Peyer's patch (tissue), 4 donors: ENCODE data around the gene ZBED5. TPM values are rescaled to one million over a fixed set of nuclear protein-coding genes. Genes with fewer than 3 reads are reported as not detected.
A peak's percentile ranks its signal among the peaks of the same experiment; 100 is the strongest.

ENCODE experiments used
- DNase-seq, 3 donors: peaks; one replicate each; pipeline ENCODE4 v3.0.0-alpha.2; 2017 to 2019
- H3K27ac ChIP-seq, 4 donors: fragments of 200-600 bp; sonication (generic); one replicate each; pipeline ENCODE4 v1.5.1; 2016 to 2019
- H3K27me3 ChIP-seq, 2 donors: fragments of 200-600 bp; sonication (generic); one replicate each; pipeline ENCODE4 v1.5.1; 2019
- H3K36me3 ChIP-seq, 3 donors: fragments of 200-600 bp; sonication (generic); one replicate each; pipeline ENCODE4 v1.5.1; 2016 to 2019
- H3K4me1 ChIP-seq, 4 donors: fragments of 200-600 bp; sonication (generic); one replicate each; pipeline ENCODE4 v1.5.1; 2016 to 2019
- H3K4me3 ChIP-seq, 4 donors: fragments of 200-600 bp; sonication (generic); 1 replicate in 3 of 4; 2 replicates in 1 of 4; pipeline ENCODE4 v1.5.1; 2016 to 2019; ENCODE audit warnings: mild to moderate bottlenecking in 1 of 4
- H3K9me3 ChIP-seq, 4 donors: fragments of 200-600 bp; sonication (generic); one replicate each; pipeline ENCODE4 v1.5.1; 2016 to 2019; ENCODE audit warnings: mild to moderate bottlenecking in 1 of 4
- CTCF ChIP-seq, 6 experiments: fragments of 450-650 bp in 4 of 6; fragments of 200-600 bp in 2 of 6; sonication (generic) in 1 of 6; IDR thresholded peaks; one replicate each; pipeline ENCODE4 v1.5.1; 2017 to 2019; ENCODE audit warnings: antibody characterized with exemption in 6 of 6, mild to moderate bottlenecking in 3 of 6, moderate library complexity in 1 of 6
- POLR2A ChIP-seq, 2 donors: fragments of 450-650 bp; IDR thresholded peaks; one replicate each; pipeline ENCODE4 v1.5.1; 2017; ENCODE audit warnings: antibody characterized with exemption in 2 of 2, mild to moderate bottlenecking in 2 of 2, moderate library complexity in 2 of 2
- total RNA-seq, 4 donors: library from RNA; depleted of rRNA; stranded (reverse); fragments of >200 nt; gene quantifications; one replicate each; pipeline ENCODE4 v1.1.0, GENCODE V29; 2016

The ZBED5 gene
- total RNA-seq, 4 donors from 2014 or later: 23.8 to 47.0 (median 31.9) TPM

GRCh38 chr11:10856689-10857458 is 979 bp downstream of the ZBED5 start:
- H3K9me3 ChIP-seq: no peaks in the 10 kb centered on the region
- TF ChIP-seq POLR2A (IDR thresholded peaks at IDR 0.05) (peak; percentile 29 to 37), CTCF (IDR thresholded peaks at IDR 0.05) (no peak)
- H3K27ac ChIP-seq: peak overlapping the region; percentile 88 to 97 (median 94)
- peaks cover 0 to 35% (median 0%) of the 10 kb centered on the region in 3 donors for H3K36me3 ChIP-seq
- peaks cover 0 to 17% (median 6%) of the 10 kb centered on the region in 4 donors for H3K4me1 ChIP-seq
- no peaks in the 10 kb centered on the region for H3K27me3 ChIP-seq
- peak overlapping the region; percentile 56 to 85 (median 73) for H3K4me3 ChIP-seq
- DNase-seq: no peak

DNA sequence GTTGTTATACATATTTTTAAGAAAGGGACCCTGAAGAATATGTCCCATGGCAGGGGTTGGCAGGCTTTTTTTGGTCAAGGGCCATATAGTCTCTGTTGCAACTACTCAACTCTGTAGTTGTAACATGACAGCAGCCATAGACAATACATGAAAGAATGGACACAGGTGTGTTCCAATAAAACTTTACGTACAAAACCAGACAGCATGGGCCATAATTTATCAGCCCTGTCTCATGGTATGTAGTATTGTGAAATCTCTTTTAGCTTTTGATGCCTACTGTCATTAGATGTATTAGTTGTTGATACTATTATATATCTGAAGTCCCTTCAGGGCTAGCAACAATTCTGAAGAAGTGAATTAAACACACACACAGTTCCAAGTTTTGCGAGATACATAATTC is 2.6 kb downstream of the ZBED5 start:
- no peak for DNase-seq
- Histone ChIP-seq H3K36me3 (peaks cover 0 to 38% (median 0%) of the 10 kb centered on the region in 3 donors), H3K27me3 (no peaks in the 10 kb centered on the region), H3K27ac (no peak overlapping the region), H3K4me3 (no peak overlapping the region), H3K4me1 (peaks cover 0 to 17% (median 6%) of the 10 kb centered on the region in 4 donors), H3K9me3 (no peaks in the 10 kb centered on the region)
- no peak for TF ChIP-seq POLR2A (IDR thresholded peaks at IDR 0.05)
- TF ChIP-seq CTCF (IDR thresholded peaks at IDR 0.05): no peak

DNA sequence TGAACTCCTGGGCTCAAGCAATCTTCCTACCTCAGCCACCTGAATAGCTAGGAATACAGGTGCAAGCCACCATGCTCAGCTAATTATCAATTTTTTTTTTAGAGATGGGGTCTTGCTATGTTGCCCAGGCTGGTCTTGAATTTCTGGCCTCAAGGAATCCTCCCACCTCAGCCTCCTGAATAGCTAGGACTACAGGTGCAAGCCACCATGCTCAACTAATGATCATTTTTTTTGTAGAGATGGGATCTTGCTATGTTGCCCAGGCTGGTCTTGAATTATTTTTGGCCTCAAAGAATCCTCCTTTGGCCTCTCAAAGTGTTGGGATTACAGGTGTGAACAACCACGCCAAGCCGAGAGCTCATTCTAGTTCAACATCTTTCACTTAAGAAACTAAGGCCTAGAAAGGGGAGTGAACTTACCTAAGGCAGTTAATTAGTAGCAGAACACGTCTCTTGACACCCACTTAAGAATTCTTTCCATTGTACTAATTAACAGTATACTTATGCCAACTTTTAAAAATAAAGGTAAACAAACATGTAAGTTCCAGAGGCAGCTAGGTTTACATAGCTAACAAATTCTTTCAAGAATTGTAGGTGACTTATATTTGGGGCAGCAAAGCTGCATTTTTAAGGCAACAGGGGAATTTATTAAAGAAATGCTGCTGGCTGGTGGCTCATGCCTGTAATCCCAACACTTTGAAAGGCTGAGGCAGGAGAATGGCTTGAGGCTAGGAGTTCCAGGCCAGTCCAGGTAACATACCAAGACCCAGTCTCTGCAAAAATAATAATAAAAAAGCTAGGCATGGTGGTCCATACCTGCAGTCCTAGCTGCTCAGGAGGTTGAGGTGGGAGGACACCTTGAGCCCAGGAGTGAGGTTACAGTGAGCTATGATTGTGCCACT is 9.6 kb downstream of the ZBED5 start:
- DNase-seq: no peak
- H3K27ac ChIP-seq: no peak overlapping the region
- H3K4me3 ChIP-seq: no peak overlapping the region
- no peaks in the 10 kb centered on the region for H3K9me3 ChIP-seq
- peaks cover 0 to 16% (median 0%) of the 10 kb centered on the region in 3 donors for H3K36me3 ChIP-seq
- TF ChIP-seq CTCF (IDR thresholded peaks at IDR 0.05): no peak
- TF ChIP-seq POLR2A (IDR thresholded peaks at IDR 0.05): no peak
- no peaks in the 10 kb centered on the region for H3K27me3 ChIP-seq
- H3K4me1 ChIP-seq: no peaks in the 10 kb centered on the region

GRCh38 chr11:10846660-10847059 is 11.2 kb downstream of the ZBED5 start:
- Histone ChIP-seq H3K4me1 (no peaks in the 10 kb centered on the region), H3K4me3 (no peak overlapping the region), H3K9me3 (no peaks in the 10 kb centered on the region), H3K27me3 (no peaks in the 10 kb centered on the region), H3K27ac (no peak overlapping the region), H3K36me3 (peaks cover 0 to 2% (median 0%) of the 10 kb centered on the region in 3 donors)
- no peak for DNase-seq
- no peak for TF ChIP-seq CTCF (IDR thresholded peaks at IDR 0.05)
- no peak for TF ChIP-seq POLR2A (IDR thresholded peaks at IDR 0.05)

- Histone ChIP-seq H3K9me3 (no peaks in the 10 kb centered on the region), H3K4me3 (no peak overlapping the region), H3K27me3 (no peaks in the 10 kb centered on the region), H3K27ac (no peak overlapping the region), H3K36me3 (no peaks in the 10 kb centered on the region), H3K4me1 (no peaks in the 10 kb centered on the region)
- TF ChIP-seq CTCF (IDR thresholded peaks at IDR 0.05): no peak
- no peak for TF ChIP-seq POLR2A (IDR thresholded peaks at IDR 0.05)
- no peak for DNase-seq
Measured at GRCh38 chr11:10845589-10845988, 12.3 kb downstream of the ZBED5 start.
